MM.1S (cell line): ENCODE results near the gene PSMC5.
"Not testable (repeated sequence)": the region's sequence is repeated elsewhere in the genome, so short reads cannot be mapped to it uniquely, and the experiment has no call there.

Experiments
- CTCF ChIP-seq: fragments of 300-600 bp; sonication (generic); IDR thresholded peaks from 2 replicates; pipeline ENCODE4 v1.5.1; 2016; ENCODE audit warnings: antibody characterized with exemption, low read length, mixed read lengths
- EZH2 ChIP-seq: fragments of 300-600 bp; sonication (generic); optimal IDR thresholded peaks from 2 replicates; pipeline ENCODE3; 2017; ENCODE audit warnings: low read depth, mild to moderate bottlenecking, antibody characterized with exemption, low read length, mixed read lengths
- EZH2phosphoT487 ChIP-seq: fragments of 300-600 bp; sonication (generic); IDR thresholded peaks from 2 replicates; pipeline ENCODE4 v1.6.1; 2018; ENCODE audit warnings: antibody characterized with exemption, low read length

GRCh38 chr17:63874693-63875092 is 47.5 kb downstream of the PSMC5 start:
- not testable (repeated sequence) for TF ChIP-seq CTCF, EZH2, EZH2phosphoT487
